NCI-H1930 (cell line): Measurements from ENCODE around the gene CHSY3.

Experiments used
- DNase-seq, 2 experiments: peaks; one replicate each; lab custom pipeline; 2025; lab: John Stamatoyannopoulos, UW

Gene CHSY3

GRCh38 chr5:130024006-130024405 is 119.7 kb downstream of the CHSY3 start:
- no peak for DNase-seq

GRCh38 chr5:130025511-130025910 is 121.2 kb downstream of the CHSY3 start:
- no peak for DNase-seq

GRCh38 chr5:130032807-130033206 is 128.5 kb downstream of the CHSY3 start:
- no peak for DNase-seq

- DNase-seq, result no peak
These were observed 130.4 kb downstream of the CHSY3 start for GRCh38 chr5:130034566-130035210.

- DNase-seq, result no peak
These were observed 131.1 kb downstream of the CHSY3 start for GRCh38 chr5:130035388-130035787.

- DNase-seq, result no peak
These were observed 133.6 kb downstream of the CHSY3 start for GRCh38 chr5:130037905-130038304.

- DNase-seq, result no peak
These were observed 139.6 kb downstream of the CHSY3 start for GRCh38 chr5:130043834-130044233.

- DNase-seq, result no peak
These were observed 141.1 kb downstream of the CHSY3 start for GRCh38 chr5:130045334-130045733.

- no peak for DNase-seq
These were observed 146.3 kb downstream of the CHSY3 start for GRCh38 chr5:130050585-130050984.

- no peak for DNase-seq
These were observed 148.5 kb downstream of the CHSY3 start for GRCh38 chr5:130052752-130053151.

GRCh38 chr5:130055572-130055971 is 151.3 kb downstream of the CHSY3 start:
- DNase-seq, result no peak

GRCh38 chr5:130061746-130062145 is 157.5 kb downstream of the CHSY3 start:
- no peak for DNase-seq

- DNase-seq, result no peak
These were observed 159.3 kb downstream of the CHSY3 start for GRCh38 chr5:130063603-130064002.

- DNase-seq, result no peak
These were observed 160.2 kb downstream of the CHSY3 start for GRCh38 chr5:130064484-130064883.

GRCh38 chr5:130065617-130066016 is 161.4 kb downstream of the CHSY3 start:
- no peak for DNase-seq

- no peak for DNase-seq
These were observed 162.4 kb downstream of the CHSY3 start for GRCh38 chr5:130066644-130067043.

GRCh38 chr5:130067364-130067763 is 163.1 kb downstream of the CHSY3 start:
- no peak for DNase-seq

- no peak for DNase-seq
These were observed 163.8 kb downstream of the CHSY3 start for GRCh38 chr5:130068101-130068500.

GRCh38 chr5:130068988-130069387 is 164.7 kb downstream of the CHSY3 start:
- no peak for DNase-seq

- DNase-seq, result no peak
These were observed 170.6 kb downstream of the CHSY3 start for GRCh38 chr5:130074820-130075219.

GRCh38 chr5:130077007-130077406 is 172.7 kb downstream of the CHSY3 start:
- DNase-seq, result no peak

GRCh38 chr5:130078661-130079060 is 174.4 kb downstream of the CHSY3 start:
- no peak for DNase-seq

- DNase-seq, result no peak
These were observed 186.5 kb downstream of the CHSY3 start for GRCh38 chr5:130090569-130091270.

GRCh38 chr5:130092991-130093390 is 188.7 kb downstream of the CHSY3 start:
- no peak for DNase-seq
